PFSK-1 (cell line): ENCODE data around the gene RBP3.

Experiments
- FOXP2 ChIP-seq: optimal IDR thresholded peaks from 2 replicates; pipeline ENCODE3; 2011; ENCODE audit warnings: borderline replicate concordance, control low read depth, inconsistent platforms; ENCODE audit not compliant: insufficient read depth; ENCODE audit errors: extremely low read length, extremely low read depth
- POLR2AphosphoS5 ChIP-seq: IDR thresholded peaks from 2 replicates; pipeline ENCODE4 v1.6.1; 2012; ENCODE audit warnings: low read depth, mild to moderate bottlenecking, control low read depth, low read length, moderate library complexity
- SIN3A ChIP-seq: IDR thresholded peaks from 2 replicates; pipeline ENCODE4 v1.6.1; 2012; ENCODE audit warnings: mild to moderate bottlenecking, low read length, moderate library complexity, borderline replicate concordance; ENCODE audit not compliant: insufficient read depth
- TAF1 ChIP-seq: IDR thresholded peaks from 2 replicates; pipeline ENCODE4 v1.6.1; 2012; ENCODE audit warnings: low read length, control low read depth, borderline replicate concordance; ENCODE audit not compliant: insufficient read depth
- TF ChIP-seq, protein P1 (sequence below), 2 experiments: IDR thresholded peaks; 2 replicates each; pipeline versions ENCODE4 v1.6.1 to v1.8.0; 2011 to 2012; ENCODE audit warnings: low read depth in 2 of 2, low read length in 2 of 2, control low read depth in 1 of 2, inconsistent platforms in 1 of 2, mild to moderate bottlenecking in 1 of 2, moderate library complexity in 1 of 2; ENCODE audit not compliant: insufficient read depth in 1 of 2

Gene RBP3

DNA sequence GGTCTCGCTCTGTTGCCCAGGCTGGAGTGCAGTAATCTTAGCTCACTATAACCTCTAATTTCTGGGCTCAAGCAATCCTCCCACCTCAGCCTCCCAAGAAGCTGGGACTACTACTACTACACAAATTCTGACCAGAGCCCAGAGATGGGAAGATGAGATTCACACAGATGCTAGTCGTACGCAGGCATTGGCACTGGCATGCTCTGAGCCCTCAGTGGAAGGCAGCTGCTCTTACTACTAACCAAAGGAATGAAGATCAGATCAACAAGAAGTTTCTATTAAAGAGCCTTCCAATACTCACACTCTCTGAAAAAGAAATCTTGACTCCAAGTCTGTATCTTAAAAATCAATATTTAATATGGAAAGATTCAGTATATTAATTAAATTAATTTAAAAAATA, 15.2 kb upstream of the RBP3 start:
- TF ChIP-seq POLR2AphosphoS5 (no peak), TAF1 (no peak), FOXP2 (no peak)

- TF ChIP-seq, protein P1, sequence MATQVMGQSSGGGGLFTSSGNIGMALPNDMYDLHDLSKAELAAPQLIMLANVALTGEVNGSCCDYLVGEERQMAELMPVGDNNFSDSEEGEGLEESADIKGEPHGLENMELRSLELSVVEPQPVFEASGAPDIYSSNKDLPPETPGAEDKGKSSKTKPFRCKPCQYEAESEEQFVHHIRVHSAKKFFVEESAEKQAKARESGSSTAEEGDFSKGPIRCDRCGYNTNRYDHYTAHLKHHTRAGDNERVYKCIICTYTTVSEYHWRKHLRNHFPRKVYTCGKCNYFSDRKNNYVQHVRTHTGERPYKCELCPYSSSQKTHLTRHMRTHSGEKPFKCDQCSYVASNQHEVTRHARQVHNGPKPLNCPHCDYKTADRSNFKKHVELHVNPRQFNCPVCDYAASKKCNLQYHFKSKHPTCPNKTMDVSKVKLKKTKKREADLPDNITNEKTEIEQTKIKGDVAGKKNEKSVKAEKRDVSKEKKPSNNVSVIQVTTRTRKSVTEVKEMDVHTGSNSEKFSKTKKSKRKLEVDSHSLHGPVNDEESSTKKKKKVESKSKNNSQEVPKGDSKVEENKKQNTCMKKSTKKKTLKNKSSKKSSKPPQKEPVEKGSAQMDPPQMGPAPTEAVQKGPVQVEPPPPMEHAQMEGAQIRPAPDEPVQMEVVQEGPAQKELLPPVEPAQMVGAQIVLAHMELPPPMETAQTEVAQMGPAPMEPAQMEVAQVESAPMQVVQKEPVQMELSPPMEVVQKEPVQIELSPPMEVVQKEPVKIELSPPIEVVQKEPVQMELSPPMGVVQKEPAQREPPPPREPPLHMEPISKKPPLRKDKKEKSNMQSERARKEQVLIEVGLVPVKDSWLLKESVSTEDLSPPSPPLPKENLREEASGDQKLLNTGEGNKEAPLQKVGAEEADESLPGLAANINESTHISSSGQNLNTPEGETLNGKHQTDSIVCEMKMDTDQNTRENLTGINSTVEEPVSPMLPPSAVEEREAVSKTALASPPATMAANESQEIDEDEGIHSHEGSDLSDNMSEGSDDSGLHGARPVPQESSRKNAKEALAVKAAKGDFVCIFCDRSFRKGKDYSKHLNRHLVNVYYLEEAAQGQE (IDR thresholded peaks at IDR 0.05; ENCODE audit: insufficient read depth in 1 of 2, low read depth in 2 of 2, low read length in 2 of 2), result no peak
- TF ChIP-seq FOXP2 (no peak), TAF1 (no peak), SIN3A (no peak)
Observed at GRCh38 chr10:47333532-47333931, 14.6 kb upstream of the RBP3 start.

GRCh38 chr10:47334466-47335295, 13.5 kb upstream of the RBP3 start:
- TF ChIP-seq SIN3A (no peak), FOXP2 (no peak), TAF1 (no peak), POLR2AphosphoS5 (no peak)
- TF ChIP-seq, protein P1 (IDR thresholded peaks at IDR 0.05; ENCODE audit: insufficient read depth in 1 of 2, low read depth in 2 of 2, low read length in 2 of 2), result no peak

DNA sequence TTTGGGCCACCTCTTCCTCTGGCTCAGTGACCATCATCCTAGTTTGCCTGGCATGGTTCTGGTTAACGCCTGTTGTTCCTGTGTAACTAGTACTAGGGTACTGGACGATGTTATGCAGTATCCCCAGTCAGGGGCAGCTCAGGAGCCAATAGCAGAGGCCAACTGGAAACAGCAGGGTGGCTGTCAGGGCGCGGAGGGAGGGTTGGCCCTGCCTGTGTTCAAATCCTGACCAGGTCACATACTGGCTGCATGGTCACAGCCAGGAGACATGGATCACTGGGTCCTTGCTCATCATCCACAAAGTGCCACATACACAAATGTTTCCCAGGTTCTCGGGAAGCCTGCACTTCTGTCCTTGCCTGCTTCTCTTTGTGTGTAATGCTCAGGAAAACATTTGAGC, 12.3 kb upstream of the RBP3 start:
- TF ChIP-seq POLR2AphosphoS5 (no peak), FOXP2 (no peak), TAF1 (no peak), SIN3A (no peak)
- TF ChIP-seq, protein P1 (IDR thresholded peaks at IDR 0.05; ENCODE audit: insufficient read depth in 1 of 2, low read depth in 2 of 2, low read length in 2 of 2), result no peak

DNA sequence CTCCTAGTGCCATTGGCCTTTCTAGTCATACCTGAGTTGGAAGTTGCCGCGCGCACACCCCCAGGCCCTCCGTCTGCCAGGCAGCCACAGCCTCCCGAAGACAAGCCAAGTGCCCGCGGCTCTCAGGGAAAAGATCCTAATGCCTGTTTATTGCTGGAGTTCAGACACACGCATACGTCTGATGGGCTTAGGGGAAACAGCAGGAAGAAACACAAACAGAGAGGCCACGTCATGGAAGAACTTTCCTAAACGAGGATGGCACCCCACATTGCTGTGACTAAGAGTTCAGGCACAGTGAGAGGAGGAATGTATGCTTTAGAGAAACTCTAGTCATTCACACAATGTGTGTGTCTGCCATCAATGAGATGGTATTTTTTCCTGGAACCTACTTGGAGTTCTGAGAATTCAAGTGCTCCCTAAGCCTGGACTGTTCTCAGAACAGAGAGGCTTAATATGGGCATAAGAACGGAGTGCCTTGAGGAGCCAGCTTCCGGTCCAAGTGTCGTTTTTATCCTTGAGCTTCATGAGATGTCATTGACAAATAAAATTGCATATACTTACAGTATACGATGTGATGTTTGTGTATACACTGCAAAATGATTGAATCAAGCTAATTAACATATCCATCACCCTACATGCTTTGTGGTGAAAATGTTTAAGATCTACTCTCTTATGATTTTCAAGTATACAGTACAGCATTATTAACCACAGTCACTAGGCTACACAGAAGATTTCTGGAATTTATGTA, 11.6 kb upstream of the RBP3 start:
- TF ChIP-seq SIN3A (no peak), POLR2AphosphoS5 (no peak)

DNA sequence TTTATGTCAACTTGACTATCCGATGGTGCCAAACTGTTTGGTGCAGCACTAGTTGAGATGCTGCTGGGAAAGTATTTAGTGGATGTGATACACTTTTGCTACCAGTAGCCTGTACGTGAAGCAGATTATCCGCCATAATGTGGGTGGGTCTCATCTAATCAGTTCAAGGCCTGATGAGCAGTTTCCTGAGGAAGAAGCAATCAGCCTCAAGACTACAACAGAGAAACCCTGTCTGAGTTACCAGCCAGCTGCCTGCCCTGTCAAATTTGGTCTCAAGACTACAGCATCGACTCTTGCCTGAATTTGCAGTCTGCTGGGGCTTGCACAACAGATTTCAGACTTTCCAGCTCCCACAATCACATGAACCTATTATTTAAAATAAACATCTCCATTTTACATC, 10.9 kb upstream of the RBP3 start:
- TF ChIP-seq, protein P1 (IDR thresholded peaks at IDR 0.05; ENCODE audit: insufficient read depth in 1 of 2, low read depth in 2 of 2, low read length in 2 of 2), result no peak
- TF ChIP-seq FOXP2 (no peak), POLR2AphosphoS5 (no peak), TAF1 (no peak), SIN3A (no peak)
